ENCODE measurements around the gene SYNDIG1L. TPM values are rescaled to one million over a fixed set of nuclear protein-coding genes. Genes with fewer than 3 reads are reported as not detected.

The SYNDIG1L gene
- total RNA-seq, 4 donors from 2014 or later: 0.14 to 0.30 TPM; not detected in 2

GRCh38 chr14:74413627-74414026 lies 12.4 kb downstream of the SYNDIG1L start:
- DNase-seq: no peak
- no peaks in the 10 kb centered on the region for H3K27me3 ChIP-seq
- H3K4me3 ChIP-seq: no peak overlapping the region
- H3K27ac ChIP-seq: no peak overlapping the region
- intact Hi-C loops (cut with DNase I; ENCODE audit: low total_unique reads): no loop called here
- no peaks in the 10 kb centered on the region for H3K36me3 ChIP-seq
- H3K4me1 ChIP-seq: no peaks in the 10 kb centered on the region
- no peaks in the 10 kb centered on the region for H3K9me3 ChIP-seq
- TF ChIP-seq POLR2A (IDR thresholded peaks at IDR 0.05): no peak
- TF ChIP-seq CTCF (IDR thresholded peaks at IDR 0.05): no peak

- no peak for DNase-seq
- TF ChIP-seq POLR2A (IDR thresholded peaks at IDR 0.05) (no peak), CTCF (IDR thresholded peaks at IDR 0.05) (no peak)
- Histone ChIP-seq H3K4me1 (no peaks in the 10 kb centered on the region), H3K4me3 (no peak overlapping the region), H3K27me3 (no peaks in the 10 kb centered on the region), H3K36me3 (no peaks in the 10 kb centered on the region), H3K9me3 (no peaks in the 10 kb centered on the region), H3K27ac (no peak overlapping the region)
- intact Hi-C loops (cut with DNase I; ENCODE audit: low total_unique reads): no loop called here
These were observed 13.3 kb downstream of the SYNDIG1L start for GRCh38 chr14:74412753-74413152.

GRCh38 chr14:74411671-74412070 lies 14.3 kb downstream of the SYNDIG1L start:
- no peak for DNase-seq
- Histone ChIP-seq H3K36me3 (no peaks in the 10 kb centered on the region), H3K27ac (no peak overlapping the region), H3K9me3 (no peaks in the 10 kb centered on the region), H3K4me3 (no peak overlapping the region), H3K4me1 (no peaks in the 10 kb centered on the region), H3K27me3 (no peaks in the 10 kb centered on the region)
- intact Hi-C loops (cut with DNase I; ENCODE audit: low total_unique reads): no loop called here
- no peak for TF ChIP-seq POLR2A (IDR thresholded peaks at IDR 0.05)
- TF ChIP-seq CTCF (IDR thresholded peaks at IDR 0.05): no peak

- no peaks in the 10 kb centered on the region for H3K9me3 ChIP-seq
- intact Hi-C loops (cut with DNase I; ENCODE audit: low total_unique reads): no loop called here
- H3K4me1 ChIP-seq: no peaks in the 10 kb centered on the region
- no peaks in the 10 kb centered on the region for H3K36me3 ChIP-seq
- H3K4me3 ChIP-seq: no peak overlapping the region
- DNase-seq: no peak
- no peaks in the 10 kb centered on the region for H3K27me3 ChIP-seq
- no peak for TF ChIP-seq POLR2A (IDR thresholded peaks at IDR 0.05)
- no peak overlapping the region for H3K27ac ChIP-seq
These were observed 16.6 kb downstream of the SYNDIG1L start for GRCh38 chr14:74409441-74409840.

GRCh38 chr14:74408870-74409269 lies 17.1 kb downstream of the SYNDIG1L start:
- TF ChIP-seq POLR2A (IDR thresholded peaks at IDR 0.05): no peak
- no peak for TF ChIP-seq CTCF (IDR thresholded peaks at IDR 0.05)
- no peaks in the 10 kb centered on the region for H3K27me3 ChIP-seq
- no peak for DNase-seq

GRCh38 chr14:74407801-74408154 lies 18.2 kb downstream of the SYNDIG1L start:
- Histone ChIP-seq H3K27me3 (no peaks in the 10 kb centered on the region), H3K27ac (no peak overlapping the region), H3K36me3 (no peaks in the 10 kb centered on the region), H3K4me1 (no peaks in the 10 kb centered on the region), H3K9me3 (no peaks in the 10 kb centered on the region), H3K4me3 (no peak overlapping the region)
- intact Hi-C loops (cut with DNase I; ENCODE audit: low total_unique reads): no loop called here
- DNase-seq: no peak
- TF ChIP-seq POLR2A (IDR thresholded peaks at IDR 0.05) (no peak), CTCF (IDR thresholded peaks at IDR 0.05) (no peak)

More at GRCh38 chr14:74408870-74409269, 17.1 kb downstream of the SYNDIG1L start:
- Histone ChIP-seq H3K27ac (no peak overlapping the region), H3K4me3 (no peak overlapping the region), H3K9me3 (no peaks in the 10 kb centered on the region), H3K36me3 (no peaks in the 10 kb centered on the region), H3K4me1 (no peaks in the 10 kb centered on the region)
- intact Hi-C loops (cut with DNase I; ENCODE audit: low total_unique reads): no loop called here
